Brain microvascular endothelial cell (primary cell): ENCODE measurements around the gene SRSF9.

Experiments
- DNase-seq: peaks from one replicate; pipeline ENCODE4 v3.0.0-alpha.2; 2020
- H3K27ac ChIP-seq: fragments of 250-450 bp; sonication (Bioruptor Pico); 2 replicates; pipeline ENCODE4 v1.5.1; 2020; ENCODE audit warnings: mild to moderate bottlenecking, moderate library complexity
- H3K27me3 ChIP-seq: fragments of 250-450 bp; sonication (Bioruptor Pico); replicated peaks from 2 replicates; pipeline ENCODE4 v1.5.1; 2020; ENCODE audit warnings: mild to moderate bottlenecking
- H3K36me3 ChIP-seq: fragments of 250-450 bp; sonication (Bioruptor Pico); replicated peaks from 2 replicates; pipeline ENCODE4 v1.5.1; 2020; ENCODE audit warnings: mild to moderate bottlenecking
- H3K4me3 ChIP-seq: 2 replicates; pipeline ENCODE4 v1.5.1; 2011; ENCODE audit warnings: low read depth, mild to moderate bottlenecking, control low read depth, low read length, moderate library complexity
- in situ Hi-C: cut with HindIII; loops from 2 replicates; pipeline ENCODE4 v1.10.0; 2017; ENCODE audit warnings: low sequenced_read_pairs, low pct_ligation_motif_present
- TF ChIP-seq, protein P1 (sequence below): IDR thresholded peaks from 2 replicates; pipeline ENCODE4 v1.5.1; 2011; ENCODE audit warnings: low read depth, mild to moderate bottlenecking, moderate library complexity, low read length, control low read depth, inconsistent platforms; ENCODE audit errors: missing control alignments

Gene SRSF9

DNA sequence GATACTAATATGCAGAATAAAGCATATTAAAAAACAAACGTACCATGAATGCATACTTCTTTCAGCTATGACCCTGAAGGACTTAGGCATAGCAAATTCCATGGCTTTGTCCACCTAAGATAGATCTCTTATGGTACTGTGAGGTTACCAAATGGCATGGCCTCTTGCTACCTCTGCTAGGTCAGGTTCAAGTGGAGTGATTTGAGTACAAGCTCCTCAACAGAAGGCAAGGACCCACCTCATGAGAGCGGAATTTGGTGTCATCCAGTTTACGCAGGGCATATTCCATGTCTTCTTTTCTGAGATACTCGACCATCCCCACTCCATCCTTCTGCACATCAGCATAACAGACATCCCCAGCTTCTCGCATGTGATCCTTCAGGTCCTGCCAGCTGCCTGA is 5.8 kb downstream of the SRSF9 start:
- no peak overlapping the region for H3K27ac ChIP-seq
- peaks cover 77% of the 10 kb centered on the region for H3K36me3 ChIP-seq
- in situ Hi-C loops, result no loop called here
- no peaks in the 10 kb centered on the region for H3K27me3 ChIP-seq
- no peak overlapping the region for H3K4me3 ChIP-seq
- no peak for DNase-seq
- TF ChIP-seq, protein P1, sequence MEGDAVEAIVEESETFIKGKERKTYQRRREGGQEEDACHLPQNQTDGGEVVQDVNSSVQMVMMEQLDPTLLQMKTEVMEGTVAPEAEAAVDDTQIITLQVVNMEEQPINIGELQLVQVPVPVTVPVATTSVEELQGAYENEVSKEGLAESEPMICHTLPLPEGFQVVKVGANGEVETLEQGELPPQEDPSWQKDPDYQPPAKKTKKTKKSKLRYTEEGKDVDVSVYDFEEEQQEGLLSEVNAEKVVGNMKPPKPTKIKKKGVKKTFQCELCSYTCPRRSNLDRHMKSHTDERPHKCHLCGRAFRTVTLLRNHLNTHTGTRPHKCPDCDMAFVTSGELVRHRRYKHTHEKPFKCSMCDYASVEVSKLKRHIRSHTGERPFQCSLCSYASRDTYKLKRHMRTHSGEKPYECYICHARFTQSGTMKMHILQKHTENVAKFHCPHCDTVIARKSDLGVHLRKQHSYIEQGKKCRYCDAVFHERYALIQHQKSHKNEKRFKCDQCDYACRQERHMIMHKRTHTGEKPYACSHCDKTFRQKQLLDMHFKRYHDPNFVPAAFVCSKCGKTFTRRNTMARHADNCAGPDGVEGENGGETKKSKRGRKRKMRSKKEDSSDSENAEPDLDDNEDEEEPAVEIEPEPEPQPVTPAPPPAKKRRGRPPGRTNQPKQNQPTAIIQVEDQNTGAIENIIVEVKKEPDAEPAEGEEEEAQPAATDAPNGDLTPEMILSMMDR, result no peak

DNA sequence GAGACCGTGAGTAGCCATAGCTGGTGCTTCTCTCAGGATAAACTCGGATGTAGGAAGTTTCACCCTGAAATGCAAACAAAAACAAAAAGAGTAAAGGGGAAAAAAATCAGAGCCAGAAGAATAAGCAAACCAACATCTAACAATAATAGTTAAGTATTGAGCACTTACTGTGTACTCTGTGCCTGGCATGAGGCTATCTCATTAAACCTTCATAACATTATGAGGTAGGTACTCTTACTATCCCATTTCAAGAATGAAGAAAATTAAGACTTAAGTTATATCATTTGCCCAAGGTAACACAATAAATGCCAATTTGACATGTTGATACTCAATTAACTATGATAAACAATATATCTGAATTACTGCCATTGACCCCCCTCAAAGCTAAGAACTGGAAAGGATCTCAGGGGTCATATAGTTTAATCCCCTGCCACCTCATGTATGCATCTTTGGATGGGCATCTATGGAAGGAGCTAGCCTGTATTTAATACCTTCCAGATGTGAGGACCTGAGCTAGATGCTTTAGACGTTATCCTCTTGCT is 7.4 kb downstream of the SRSF9 start:
- Histone ChIP-seq H3K4me3 (no peak overlapping the region), H3K36me3 (peaks cover 80% of the 10 kb centered on the region), H3K27ac (no peak overlapping the region), H3K27me3 (no peaks in the 10 kb centered on the region)
- in situ Hi-C loops, result no loop called here
- no peak for DNase-seq
- TF ChIP-seq, protein P1, result no peak

GRCh38 chr12:120460157-120460556 is 9.4 kb downstream of the SRSF9 start:
- Histone ChIP-seq H3K36me3 (peaks cover 82% of the 10 kb centered on the region), H3K27me3 (no peaks in the 10 kb centered on the region), H3K4me3 (no peak overlapping the region), H3K27ac (no peak overlapping the region)
- no peak for DNase-seq
- in situ Hi-C loops, result no loop called here
- TF ChIP-seq, protein P1, result no peak

DNA sequence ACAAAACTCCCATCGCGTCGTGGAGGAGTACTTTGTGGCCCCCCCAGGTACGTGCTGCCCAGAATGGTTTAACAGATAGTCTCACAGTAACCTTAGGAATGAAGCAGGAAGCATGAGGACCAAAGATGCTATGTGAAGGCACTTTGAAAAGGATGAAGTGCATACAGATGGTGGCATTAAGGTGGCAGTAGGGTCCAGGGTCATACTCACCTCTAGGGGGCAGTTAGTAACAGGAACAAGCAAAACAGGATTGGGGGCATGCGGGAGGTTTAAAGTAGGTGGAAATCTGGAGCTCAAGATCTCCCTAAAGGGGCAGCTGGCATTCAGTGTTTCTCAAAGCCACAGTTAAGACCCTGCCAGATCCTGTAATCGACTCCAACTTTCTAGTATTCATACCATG is 12.4 kb downstream of the SRSF9 start:
- H3K27ac ChIP-seq, result no peak overlapping the region
- H3K4me3 ChIP-seq, result no peak overlapping the region
- no peaks in the 10 kb centered on the region for H3K27me3 ChIP-seq
- peaks cover 61% of the 10 kb centered on the region for H3K36me3 ChIP-seq
- in situ Hi-C loops, result no loop called here
- no peak for DNase-seq
- TF ChIP-seq, protein P1, result peak; percentile 49

DNA sequence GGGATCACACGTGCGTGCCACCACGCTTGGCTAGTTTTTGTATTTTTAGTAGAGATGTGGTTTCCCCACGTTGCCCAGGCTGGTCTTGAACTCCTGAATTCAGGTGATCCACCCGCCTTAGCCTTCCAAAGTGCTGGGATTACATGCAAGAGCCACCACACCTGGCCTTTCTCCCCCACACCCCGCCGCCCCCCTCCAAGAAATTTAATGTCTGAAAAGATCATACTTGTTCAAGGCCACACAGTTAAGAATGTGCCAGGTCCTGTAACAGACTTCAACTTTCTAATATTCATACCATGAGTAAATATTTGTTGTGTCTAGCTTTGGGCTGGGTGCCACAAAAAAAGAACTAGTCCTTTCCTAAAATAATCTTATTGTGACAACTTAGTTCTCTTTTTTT is 14.2 kb downstream of the SRSF9 start:
- no peak for DNase-seq
- H3K36me3 ChIP-seq, result peaks cover 54% of the 10 kb centered on the region
- in situ Hi-C loops, result no loop called here
- H3K4me3 ChIP-seq, result no peak overlapping the region
- H3K27ac ChIP-seq, result no peak overlapping the region
- TF ChIP-seq, protein P1, result no peak
- no peaks in the 10 kb centered on the region for H3K27me3 ChIP-seq

- Histone ChIP-seq H3K27ac (no peak overlapping the region), H3K4me3 (no peak overlapping the region), H3K27me3 (no peaks in the 10 kb centered on the region), H3K36me3 (peaks cover 45% of the 10 kb centered on the region)
- in situ Hi-C loops, result no loop called here
- DNase-seq, result no peak
- TF ChIP-seq, protein P1, result peak; percentile 78
Observed at GRCh38 chr12:120453977-120454376, 15.6 kb downstream of the SRSF9 start.
